OCI-LY7 (cell line): ENCODE data around the gene GNG13. TPM values are rescaled to one million over a fixed set of nuclear protein-coding genes. Genes with fewer than 3 reads are reported as not detected.

Experiments
- BruUV-seq: library from RNA; stranded (reverse); fragments of 400-500 nt; replicated peaks from 2 replicates; lab custom pipeline; 2021; lab: Mats Ljungman, UMichigan
- CTCF ChIA-PET: fragments of 300-600 bp; sonication (Branson Sonifier 250); formaldehyde crosslinking; loops from one replicate; lab custom pipeline; 2022; ENCODE audit warnings: antibody characterized with exemption; ENCODE audit not compliant: unreplicated experiment; lab: Charles Lee
- POLR2A ChIA-PET: fragments of 300-600 bp; sonication (Branson Sonifier 250); formaldehyde crosslinking; loops from one replicate; lab custom pipeline; 2022; ENCODE audit warnings: antibody characterized with exemption; lab: Charles Lee
- DNase-seq: peaks from one replicate; pipeline ENCODE4 v3.0.0-alpha.2; 2015; ENCODE audit warnings: low spot score
- H2AFZ ChIP-seq: fragments of 200-600 bp; sonication (generic), shearing (Covaris generic); 2 replicates; pipeline ENCODE4 v1.6.1; 2014; ENCODE audit warnings: mild to moderate bottlenecking, antibody characterized with exemption, low read length, moderate library complexity
- H3K27ac ChIP-seq: fragments of 200-600 bp; sonication (generic); 2 replicates; pipeline ENCODE4 v1.5.1; 2014; ENCODE audit warnings: mixed run types, low read depth, mild to moderate bottlenecking, moderate library complexity, low read length, inconsistent platforms; ENCODE audit not compliant: poor library complexity, severe bottlenecking
- H3K36me3 ChIP-seq: fragments of 200-600 bp; sonication (generic); 2 replicates; pipeline ENCODE4 v1.6.1; 2014; ENCODE audit warnings: mild to moderate bottlenecking, antibody characterized with exemption, low read length, moderate library complexity, mixed read lengths; ENCODE audit not compliant: insufficient read depth
- H3K4me1 ChIP-seq: fragments of 200-600 bp; sonication (generic); 2 replicates; pipeline ENCODE4 v1.5.1; 2014; ENCODE audit warnings: mild to moderate bottlenecking, low read length; ENCODE audit not compliant: insufficient read depth, poor library complexity, severe bottlenecking
- H3K4me2 ChIP-seq: fragments of 200-600 bp; sonication (generic); 2 replicates; pipeline ENCODE4 v1.6.1; 2014; ENCODE audit warnings: mild to moderate bottlenecking, low read length
- H3K4me3 ChIP-seq: fragments of 200-600 bp; sonication (generic); 2 replicates; pipeline ENCODE4 v1.5.1; 2014; ENCODE audit warnings: mild to moderate bottlenecking, low read depth, low read length; ENCODE audit not compliant: poor library complexity, severe bottlenecking
- H3K79me2 ChIP-seq: fragments of 200-600 bp; sonication (generic); 2 replicates; pipeline ENCODE4 v1.6.1; 2016; ENCODE audit warnings: low read depth, mild to moderate bottlenecking, low read length, moderate library complexity, mixed read lengths; ENCODE audit not compliant: insufficient read depth
- H3K9me2 ChIP-seq: fragments of 200-600 bp; sonication (generic); 2 replicates; pipeline ENCODE4 v1.6.1; 2016; ENCODE audit warnings: mild to moderate bottlenecking, low read length, mixed read lengths; ENCODE audit not compliant: insufficient read depth
- H3K9me3 ChIP-seq: fragments of 200-600 bp; sonication (generic); 2 replicates; pipeline ENCODE4 v1.6.1; 2014; ENCODE audit warnings: mild to moderate bottlenecking, mixed run types, low read length, mixed read lengths
- H4K20me1 ChIP-seq: fragments of 200-600 bp; sonication (generic); 2 replicates; pipeline ENCODE4 v1.6.1; 2014; ENCODE audit warnings: mild to moderate bottlenecking, antibody characterized with exemption, low read length, moderate library complexity, mixed read lengths; ENCODE audit not compliant: insufficient read depth
- EZH2phosphoT487 ChIP-seq: fragments of 200-600 bp; sonication (generic); IDR thresholded peaks from 2 replicates; pipeline ENCODE4 v1.6.1; 2018; ENCODE audit warnings: low read depth, borderline replicate concordance, mild to moderate bottlenecking, mixed run types, antibody characterized with exemption, low read length, moderate library complexity, mixed read lengths
- intact Hi-C: fragments of 100-400 bp; cut with micrococcal nuclease; formaldehyde crosslinking; loops from one replicate; pipeline ENCODE4 v1.10.0; 2022; ENCODE audit not compliant: unreplicated experiment
- total RNA-seq, 2 experiments: library from RNA; depleted of rRNA in 1 of 2; stranded (reverse); fragments of >200 nt in 1 of 2; shearing (Covaris generic) in 1 of 2; gene quantifications; 2 replicates each; pipeline ENCODE4 v1.2.3, GENCODE V29; 2014 to 2022
- TF ChIP-seq, protein P1 (sequence below): fragments of 200-600 bp; sonication (generic); conservative IDR thresholded peaks from 2 replicates; pipeline ENCODE4 v1.5.1; 2014; ENCODE audit warnings: mild to moderate bottlenecking, antibody characterized with exemption, low read length, moderate library complexity, mixed read lengths

Gene GNG13
- total RNA-seq, 2 experiments from 2014 or later: not detected

DNA sequence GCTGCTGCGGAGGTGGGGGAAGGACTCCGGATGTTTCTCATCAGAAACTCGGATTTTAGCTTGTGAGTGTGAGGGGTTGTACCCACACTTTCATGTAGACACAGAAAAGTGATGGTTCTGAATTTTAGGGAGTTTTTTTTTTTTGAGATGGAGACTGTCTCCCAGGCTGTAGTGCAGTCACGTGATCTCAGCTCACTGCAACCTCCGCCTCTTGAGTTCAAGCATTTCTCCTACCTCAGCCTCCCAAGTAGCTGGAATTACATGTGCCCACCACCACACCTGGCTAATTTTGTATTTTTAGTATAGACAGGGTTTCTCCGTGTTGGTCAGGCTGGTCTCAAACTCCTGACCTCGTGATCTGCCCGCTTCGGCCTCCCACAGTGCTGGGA is 22.4 kb upstream of the GNG13 start:
- Histone ChIP-seq H3K9me2 (no peaks in the 10 kb centered on the region), H3K27ac (no peak overlapping the region), H4K20me1 (no peaks in the 10 kb centered on the region), H2AFZ (no peak overlapping the region), H3K4me1 (no peaks in the 10 kb centered on the region), H3K79me2 (no peaks in the 10 kb centered on the region), H3K9me3 (no peaks in the 10 kb centered on the region), H3K36me3 (no peaks in the 10 kb centered on the region), H3K4me3 (no peak overlapping the region), H3K4me2 (no peak overlapping the region)
- intact Hi-C loops: no loop called here
- POLR2A ChIA-PET: no interaction called here
- CTCF ChIA-PET: no interaction called here
- DNase-seq: no peak
- no peak for TF ChIP-seq EZH2phosphoT487
- TF ChIP-seq, protein P1, sequence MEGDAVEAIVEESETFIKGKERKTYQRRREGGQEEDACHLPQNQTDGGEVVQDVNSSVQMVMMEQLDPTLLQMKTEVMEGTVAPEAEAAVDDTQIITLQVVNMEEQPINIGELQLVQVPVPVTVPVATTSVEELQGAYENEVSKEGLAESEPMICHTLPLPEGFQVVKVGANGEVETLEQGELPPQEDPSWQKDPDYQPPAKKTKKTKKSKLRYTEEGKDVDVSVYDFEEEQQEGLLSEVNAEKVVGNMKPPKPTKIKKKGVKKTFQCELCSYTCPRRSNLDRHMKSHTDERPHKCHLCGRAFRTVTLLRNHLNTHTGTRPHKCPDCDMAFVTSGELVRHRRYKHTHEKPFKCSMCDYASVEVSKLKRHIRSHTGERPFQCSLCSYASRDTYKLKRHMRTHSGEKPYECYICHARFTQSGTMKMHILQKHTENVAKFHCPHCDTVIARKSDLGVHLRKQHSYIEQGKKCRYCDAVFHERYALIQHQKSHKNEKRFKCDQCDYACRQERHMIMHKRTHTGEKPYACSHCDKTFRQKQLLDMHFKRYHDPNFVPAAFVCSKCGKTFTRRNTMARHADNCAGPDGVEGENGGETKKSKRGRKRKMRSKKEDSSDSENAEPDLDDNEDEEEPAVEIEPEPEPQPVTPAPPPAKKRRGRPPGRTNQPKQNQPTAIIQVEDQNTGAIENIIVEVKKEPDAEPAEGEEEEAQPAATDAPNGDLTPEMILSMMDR: no peak
- no TSS peak for BruUV-seq

DNA sequence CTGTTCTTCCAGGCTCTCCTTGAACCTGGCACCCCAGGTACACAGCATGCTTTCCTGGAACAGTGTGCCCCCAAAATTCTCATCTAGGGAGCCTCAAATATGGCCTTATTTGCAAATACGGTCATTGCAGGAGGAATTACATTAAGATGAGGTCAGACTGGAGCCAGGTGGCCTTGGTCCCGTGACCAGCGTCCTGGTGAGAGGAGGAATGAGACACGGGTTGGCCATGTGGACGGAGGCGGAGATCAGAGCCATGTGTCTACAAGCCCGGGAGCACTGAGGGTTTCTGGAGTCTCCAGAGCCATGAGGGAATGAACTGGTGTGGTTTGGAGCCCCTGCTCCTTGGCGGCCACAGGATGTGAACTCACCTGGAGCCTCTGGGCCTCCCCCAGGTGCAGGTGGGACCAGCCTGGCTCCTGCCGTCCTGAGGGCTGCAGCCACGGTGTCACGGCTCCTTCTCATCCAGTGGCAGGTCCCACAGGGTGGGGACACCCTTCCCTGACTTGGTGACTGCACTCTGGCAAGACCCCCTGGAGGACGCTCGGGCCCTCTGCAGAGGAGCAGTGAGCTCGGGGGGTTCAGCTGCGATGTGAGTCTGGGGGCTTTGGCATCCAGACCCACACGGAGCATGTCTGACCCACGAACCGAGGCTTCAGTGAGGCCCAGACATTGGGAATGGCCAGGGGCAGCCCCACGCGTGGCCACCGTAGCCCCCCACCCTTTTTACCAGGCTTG is 21.8 kb upstream of the GNG13 start:
- POLR2A ChIA-PET: no interaction called here
- no TSS peak for BruUV-seq

GRCh38 chr16:821751-822150 is 21.2 kb upstream of the GNG13 start:
- no peak overlapping the region for H3K4me3 ChIP-seq
- TF ChIP-seq, protein P1: no peak
- TF ChIP-seq EZH2phosphoT487: no peak
- no peaks in the 10 kb centered on the region for H3K79me2 ChIP-seq
- no peaks in the 10 kb centered on the region for H3K36me3 ChIP-seq
- H3K4me2 ChIP-seq: no peak overlapping the region
- no peaks in the 10 kb centered on the region for H3K9me3 ChIP-seq
- no peak overlapping the region for H3K27ac ChIP-seq
- POLR2A ChIA-PET: no interaction called here
- no TSS peak for BruUV-seq
- no peaks in the 10 kb centered on the region for H4K20me1 ChIP-seq
- H3K4me1 ChIP-seq: no peaks in the 10 kb centered on the region
- no peak overlapping the region for H2AFZ ChIP-seq
- intact Hi-C loops: no loop called here
- DNase-seq: no peak
- no peaks in the 10 kb centered on the region for H3K9me2 ChIP-seq
- CTCF ChIA-PET: interaction anchor here (0.6 kb wide), 1 partner anchor 284 kb away, joined by 4 read pairs; no protein-coding TSS in a partner anchor

More for the DNA sequence above, 21.8 kb upstream of the GNG13 start:
- no peak overlapping the region for H3K4me3 ChIP-seq
- H4K20me1 ChIP-seq: no peaks in the 10 kb centered on the region
- TF ChIP-seq EZH2phosphoT487: no peak
- TF ChIP-seq, protein P1: no peak
- H3K9me2 ChIP-seq: no peaks in the 10 kb centered on the region
- H3K4me2 ChIP-seq: no peak overlapping the region
- no peak for DNase-seq
- H3K79me2 ChIP-seq: no peaks in the 10 kb centered on the region
- H3K9me3 ChIP-seq: no peaks in the 10 kb centered on the region
- H2AFZ ChIP-seq: no peak overlapping the region
- H3K27ac ChIP-seq: no peak overlapping the region
- CTCF ChIA-PET: interaction anchor here (0.6 kb wide), 1 partner anchor 284 kb away, joined by 4 read pairs; no protein-coding TSS in a partner anchor
- intact Hi-C loops: no loop called here
- H3K4me1 ChIP-seq: no peaks in the 10 kb centered on the region
- H3K36me3 ChIP-seq: no peaks in the 10 kb centered on the region
